Activated naive CD4-positive, alpha-beta T cell treated with anti-CD3 and anti-CD28 coated beads, Interleukin-2, amount 10 ng/mL, durations not matched to agents 5 hours and 36 hours (primary cell): ENCODE data around the gene GFRAL. TPM values are rescaled to one million over a fixed set of nuclear protein-coding genes. Genes with fewer than 3 reads are reported as not detected.

ENCODE experiments used
- total RNA-seq, 2 experiments: library from RNA; stranded (reverse); gene quantifications; one replicate each; pipeline ENCODE4 v1.2.3, GENCODE V29; 2021

The GFRAL gene
- total RNA-seq = not detected

GRCh38 chr6:55327169-55327568 is at the start of gene GFRAL:
Gene GFRAL, plus strand, starts transcription at chr6:55327469. Its CDS starts 86 bp downstream, at chr6:55327555.

Other genes starting within 250 kb of the GFRAL start
- gene HCRTR2, start 153.0 kb upstream of the GFRAL start, total RNA-seq = not detected